GM12864 (cell line): ENCODE measurements around the gene ZFHX3.

Experiments used
- DNase-seq: peaks from one replicate; pipeline ENCODE4 v3.0.0-alpha.2; 2011; ENCODE audit warnings: low read depth
- H3K4me3 ChIP-seq: 2 replicates; pipeline ENCODE4 v1.5.1; 2011; ENCODE audit warnings: mild to moderate bottlenecking, low read depth, low read length, control low read depth
- CTCF ChIP-seq: IDR thresholded peaks from 2 replicates; pipeline ENCODE4 v1.5.1; 2011; ENCODE audit warnings: low read depth, mild to moderate bottlenecking, moderate library complexity, low read length, control low read depth, inconsistent platforms; ENCODE audit errors: missing control alignments

ZFHX3 gene

GRCh38 chr16:73067671-73068540, 20.0 kb upstream of the ZFHX3 start:
- DNase-seq = no peak
- no peak for TF ChIP-seq CTCF
- no peak overlapping the region for H3K4me3 ChIP-seq

- no peak for DNase-seq
- no peak overlapping the region for H3K4me3 ChIP-seq
- no peak for TF ChIP-seq CTCF
These were observed 19.2 kb upstream of the ZFHX3 start for GRCh38 chr16:73066927-73067670.

- no peak overlapping the region for H3K4me3 ChIP-seq
- DNase-seq = no peak
- no peak for TF ChIP-seq CTCF
These were observed 18.5 kb upstream of the ZFHX3 start for GRCh38 chr16:73066331-73066926.

GRCh38 chr16:73065632-73066330, 17.9 kb upstream of the ZFHX3 start:
- DNase-seq = no peak
- no peak overlapping the region for H3K4me3 ChIP-seq
- no peak for TF ChIP-seq CTCF

- TF ChIP-seq CTCF = no peak
- H3K4me3 ChIP-seq = no peak overlapping the region
- no peak for DNase-seq
These were observed 17.1 kb upstream of the ZFHX3 start for GRCh38 chr16:73064994-73065545.

- no peak for DNase-seq
- TF ChIP-seq CTCF = no peak
- H3K4me3 ChIP-seq = no peak overlapping the region
These were observed 16.5 kb upstream of the ZFHX3 start for GRCh38 chr16:73064212-73064993.
